H9 (cell line): Measurements from ENCODE around the gene PLAC1. TPM values are rescaled to one million over a fixed set of nuclear protein-coding genes. Genes with fewer than 3 reads are reported as not detected.

ENCODE experiments used
- DNase-seq: peaks from one replicate; pipeline ENCODE4 v3.0.0-alpha.2; 2017
- H2AFZ ChIP-seq: one replicate; pipeline ENCODE4 v1.6.1; 2013; ENCODE audit warnings: mild to moderate bottlenecking, low read length, control low read depth, moderate library complexity
- H2AK5ac ChIP-seq: 2 replicates; pipeline ENCODE4 v1.6.1; 2013; ENCODE audit warnings: low read length, control low read depth, mixed read lengths; ENCODE audit not compliant: insufficient read length
- H2BK120ac ChIP-seq: one replicate; pipeline ENCODE4 v1.6.1; 2013; ENCODE audit warnings: low read depth, mild to moderate bottlenecking, low read length, control low read depth, inconsistent platforms; ENCODE audit not compliant: poor library complexity, severe bottlenecking
- H2BK12ac ChIP-seq: 2 replicates; pipeline ENCODE4 v1.6.1; 2013; ENCODE audit warnings: low read length, control low read depth, mixed read lengths, low read depth; ENCODE audit not compliant: insufficient read length
- H2BK15ac ChIP-seq: 2 replicates; pipeline ENCODE4 v1.6.1; 2013; ENCODE audit warnings: low read depth, low read length, control low read depth
- H2BK20ac ChIP-seq: one replicate; pipeline ENCODE4 v1.6.1; 2013; ENCODE audit warnings: low read depth, mild to moderate bottlenecking, low read length, control low read depth, inconsistent platforms; ENCODE audit not compliant: poor library complexity, severe bottlenecking
- H2BK5ac ChIP-seq: 2 replicates; pipeline ENCODE4 v1.6.1; 2013; ENCODE audit warnings: low read length, control low read depth, mixed read lengths; ENCODE audit not compliant: insufficient read length
- H3K14ac ChIP-seq: 2 replicates; pipeline ENCODE4 v1.6.1; 2013; ENCODE audit warnings: low read length, control low read depth; ENCODE audit not compliant: insufficient read depth
- H3K18ac ChIP-seq: 2 replicates; pipeline ENCODE4 v1.6.1; 2013; ENCODE audit warnings: low read depth, mild to moderate bottlenecking, mixed read lengths, low read length, control low read depth; ENCODE audit not compliant: insufficient read length
- H3K23ac ChIP-seq: 2 replicates; pipeline ENCODE4 v1.6.1; 2013; ENCODE audit warnings: low read length, control low read depth, mixed read lengths, low read depth; ENCODE audit not compliant: insufficient read length
- H3K23me2 ChIP-seq: 2 replicates; pipeline ENCODE4 v1.6.1; 2013; ENCODE audit warnings: low read depth, mild to moderate bottlenecking, mixed read lengths, low read length, control low read depth; ENCODE audit not compliant: insufficient read length, poor library complexity, severe bottlenecking
- H3K27ac ChIP-seq: 2 replicates; pipeline ENCODE4 v1.5.1; 2013; ENCODE audit warnings: low read length, control low read depth, mixed read lengths, low read depth; ENCODE audit not compliant: insufficient read length
- H3K27me3 ChIP-seq: 2 replicates; pipeline ENCODE4 v1.6.1; 2013; ENCODE audit warnings: low read length, control low read depth, inconsistent platforms; ENCODE audit not compliant: insufficient read depth
- H3K4ac ChIP-seq: 2 replicates; pipeline ENCODE4 v1.6.1; 2013; ENCODE audit warnings: low read depth, mild to moderate bottlenecking, control low read depth, inconsistent platforms, low read length, moderate library complexity
- H3K4me1 ChIP-seq: 2 replicates; pipeline ENCODE4 v1.6.1; 2013; ENCODE audit warnings: low read length, control low read depth, inconsistent platforms; ENCODE audit not compliant: insufficient read depth
- H3K4me2 ChIP-seq: 2 replicates; pipeline ENCODE4 v1.6.1; 2013; ENCODE audit warnings: low read length, control low read depth, mixed read lengths; ENCODE audit not compliant: insufficient read length, insufficient read depth
- H3K56ac ChIP-seq: 2 replicates; pipeline ENCODE4 v1.6.1; 2013; ENCODE audit warnings: low read depth, mild to moderate bottlenecking, mixed read lengths, low read length, control low read depth; ENCODE audit not compliant: insufficient read length
- H3K79me1 ChIP-seq: 2 replicates; pipeline ENCODE4 v1.6.1; 2013; ENCODE audit warnings: low read depth, mild to moderate bottlenecking, moderate library complexity, low read length, control low read depth, inconsistent platforms; ENCODE audit not compliant: insufficient read depth, poor library complexity, severe bottlenecking
- H3K79me2 ChIP-seq: 2 replicates; pipeline ENCODE4 v1.6.1; 2013; ENCODE audit warnings: low read length, control low read depth, inconsistent platforms; ENCODE audit not compliant: insufficient read depth
- H3K9ac ChIP-seq: 2 replicates; pipeline ENCODE4 v1.6.1; 2013; ENCODE audit warnings: low read length, control low read depth, mixed read lengths; ENCODE audit not compliant: insufficient read length; ENCODE audit errors: extremely low read depth
- H3K9me3 ChIP-seq: one replicate; pipeline ENCODE4 v1.6.1; 2013; ENCODE audit warnings: low read depth, low read length, inconsistent platforms; ENCODE audit not compliant: control insufficient read depth
- H3T11ph ChIP-seq: one replicate; pipeline ENCODE4 v1.6.1; 2013; ENCODE audit warnings: mild to moderate bottlenecking, low read length, control low read depth, inconsistent platforms
- H4K20me1 ChIP-seq: one replicate; pipeline ENCODE4 v1.6.1; 2013; ENCODE audit not compliant: control insufficient read depth, insufficient read length, insufficient read depth
- H4K5ac ChIP-seq: 2 replicates; pipeline ENCODE4 v1.6.1; 2013; ENCODE audit warnings: low read depth, mild to moderate bottlenecking, mixed read lengths, low read length, control low read depth; ENCODE audit not compliant: insufficient read length
- H4K8ac ChIP-seq: replicated peaks from 2 replicates; pipeline ENCODE4 v1.6.1; 2013; ENCODE audit warnings: low read length, control low read depth, mixed read lengths, low read depth; ENCODE audit not compliant: insufficient read length
- H4K91ac ChIP-seq: 2 replicates; pipeline ENCODE4 v1.6.1; 2013; ENCODE audit warnings: low read depth, mild to moderate bottlenecking, moderate library complexity, mixed read lengths, low read length, control low read depth; ENCODE audit not compliant: insufficient read length
- H3K27ac Mint-ChIP-seq, 3 experiments: 2 replicates in 2 of 3; 3 replicates in 1 of 3; pipeline ENCODE4 v1.8.0; 2020 to 2021; ENCODE audit warnings: mixed read lengths in 3 of 3, mild to moderate bottlenecking in 1 of 3, moderate library complexity in 1 of 3
- H3K27me3 Mint-ChIP-seq: 2 replicates; pipeline ENCODE4 v1.8.0; 2021; ENCODE audit warnings: low read depth, mild to moderate bottlenecking, moderate library complexity, mixed read lengths
- H3K36me3 Mint-ChIP-seq, 3 experiments: 2 replicates in 2 of 3; 3 replicates in 1 of 3; pipeline ENCODE4 v1.8.0; 2020 to 2021; ENCODE audit warnings: low read depth in 3 of 3, mixed read lengths in 3 of 3; ENCODE audit not compliant: insufficient read depth in 1 of 3
- H3K4me1 Mint-ChIP-seq, 2 experiments: 2 replicates each; pipeline ENCODE4 v1.8.0; 2020; ENCODE audit warnings: mixed read lengths in 2 of 2
- H3K4me3 Mint-ChIP-seq, 2 experiments: 2 replicates in 1 of 2; 3 replicates in 1 of 2; pipeline ENCODE4 v1.8.0; 2020 to 2021; ENCODE audit warnings: mild to moderate bottlenecking in 2 of 2, mixed read lengths in 2 of 2, moderate library complexity in 1 of 2
- H3K9me3 Mint-ChIP-seq, 2 experiments: 2 replicates in 1 of 2; 3 replicates in 1 of 2; pipeline ENCODE4 v1.8.0; 2020; ENCODE audit warnings: mild to moderate bottlenecking in 2 of 2, mixed read lengths in 2 of 2, moderate library complexity in 1 of 2
- CTCF ChIP-seq: fragments of 200-600 bp; sonication (generic); conservative IDR thresholded peaks from 3 replicates; pipeline ENCODE4 v1.8.0; 2021; ENCODE audit warnings: antibody characterized with exemption, mild to moderate bottlenecking
- WGBS: extraction: QIAGEN DNeasy Blood & Tissue Kit; methylation state at CpG from one replicate; pipeline ENCODE4 v1.1.7; 2013; ENCODE audit warnings: missing lambda C conversion rate, low lambda C conversion rate, mixed read lengths; ENCODE audit not compliant: insufficient read length; ENCODE audit errors: extremely low coverage; 5-methylcytosine and 5-hydroxymethylcytosine counted together
- total RNA-seq: library from RNA; stranded (reverse); gene quantifications from 2 replicates; pipeline ENCODE4 v1.2.1, GENCODE V29; 2021

PLAC1 gene
- total RNA-seq, 1 experiment from 2014 or later = 0.68 TPM

- H4K20me1 ChIP-seq = no peaks in the 10 kb centered on the region
- H3K4me1 ChIP-seq = peaks cover 13% of the 10 kb centered on the region; the same call in 1 of the 2 replicates
- H3K23ac ChIP-seq = no peak overlapping the region
- no peak overlapping the region for H4K8ac ChIP-seq
- H3K4ac ChIP-seq = no peak overlapping the region
- no peak overlapping the region for H3K9ac ChIP-seq
- Mint-ChIP-seq H3K9me3 (peaks cover 6 to 74% of the 10 kb centered on the region in 2 experiments), H3K4me1 (peaks cover 15 to 22% of the 10 kb centered on the region in 2 experiments; a peak in 3 of 4 replicates), H3K36me3 (no peaks in the 10 kb centered on the region; a peak in 2 of 7 replicates), H3K4me3 (no peak overlapping the region), H3K27ac (no peak overlapping the region), H3K27me3 (peaks cover 3% of the 10 kb centered on the region; the same call in 1 of the 2 replicates)
- no peaks in the 10 kb centered on the region for H3K79me2 ChIP-seq
- H4K91ac ChIP-seq = no peak overlapping the region
- no peak overlapping the region for H3T11ph ChIP-seq
- no peak overlapping the region for H2AK5ac ChIP-seq
- no peaks in the 10 kb centered on the region for H3K79me1 ChIP-seq
- DNase-seq = no peak
- no peak overlapping the region for H3K56ac ChIP-seq
- no peak overlapping the region for H2BK20ac ChIP-seq
- no peak overlapping the region for H2AFZ ChIP-seq
- no CpG with 5 or more reads among the region's 2 CpGs for WGBS
- no peaks in the 10 kb centered on the region for H3K9me3 ChIP-seq
- no peak overlapping the region for H3K14ac ChIP-seq
- H4K5ac ChIP-seq = no peak overlapping the region
- no peak overlapping the region for H3K18ac ChIP-seq
- H3K23me2 ChIP-seq = no peaks in the 10 kb centered on the region
- TF ChIP-seq CTCF = no peak
- no peak overlapping the region for H2BK5ac ChIP-seq
- H3K27ac ChIP-seq = no peak overlapping the region
- H2BK12ac ChIP-seq = no peak overlapping the region
- no peaks in the 10 kb centered on the region for H3K27me3 ChIP-seq
- no peak overlapping the region for H3K4me2 ChIP-seq
- no peak overlapping the region for H2BK15ac ChIP-seq
- H2BK120ac ChIP-seq = no peak overlapping the region
These were observed 35.5 kb downstream of the PLAC1 start for GRCh38 chrX:134622813-134623185.
